HTR-8/SVneo (cell line): ENCODE data around the gene CFAP43.

ENCODE experiments used
- DNase-seq: peaks from one replicate; pipeline ENCODE4 v3.0.0; 2011; ENCODE audit warnings: low spot score, mixed read lengths; ENCODE audit not compliant: insufficient read length
- FAIRE-seq: peaks from 2 replicates; lab custom pipeline; 2011; peaks lifted over from hg19 to GRCh38; lab: Jason Lieb, UNC

Gene CFAP43

GRCh38 chr10:104104926-104105325 is 127.2 kb downstream of the CFAP43 start:
- no peak for DNase-seq
- FAIRE-seq, result no peak

- FAIRE-seq, result no peak
- DNase-seq, result no peak
Measured at GRCh38 chr10:104104418-104104817, 127.7 kb downstream of the CFAP43 start.

- no peak for FAIRE-seq
- DNase-seq, result no peak
Measured at GRCh38 chr10:104103956-104104355, 128.2 kb downstream of the CFAP43 start.

DNA sequence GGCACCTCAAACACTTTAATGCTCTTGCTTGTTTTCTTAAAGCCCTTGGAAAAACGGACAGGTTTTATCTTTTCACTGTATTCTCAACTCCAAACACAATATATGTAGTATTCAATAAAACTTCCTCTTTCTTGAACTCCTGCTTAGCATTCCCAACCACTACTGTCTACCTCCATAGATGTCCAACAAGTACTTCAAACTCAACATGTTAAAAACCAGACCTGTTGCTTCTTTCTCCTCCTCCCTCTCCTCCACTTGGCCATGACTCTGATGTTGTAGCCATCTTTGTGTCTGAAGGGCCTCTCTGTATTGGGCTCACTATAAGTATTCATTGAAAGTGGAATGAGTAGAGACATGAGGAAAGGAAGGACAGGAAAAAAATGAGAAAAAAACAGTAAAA is 130.3 kb downstream of the CFAP43 start:
- no peak for FAIRE-seq
- no peak for DNase-seq

DNA sequence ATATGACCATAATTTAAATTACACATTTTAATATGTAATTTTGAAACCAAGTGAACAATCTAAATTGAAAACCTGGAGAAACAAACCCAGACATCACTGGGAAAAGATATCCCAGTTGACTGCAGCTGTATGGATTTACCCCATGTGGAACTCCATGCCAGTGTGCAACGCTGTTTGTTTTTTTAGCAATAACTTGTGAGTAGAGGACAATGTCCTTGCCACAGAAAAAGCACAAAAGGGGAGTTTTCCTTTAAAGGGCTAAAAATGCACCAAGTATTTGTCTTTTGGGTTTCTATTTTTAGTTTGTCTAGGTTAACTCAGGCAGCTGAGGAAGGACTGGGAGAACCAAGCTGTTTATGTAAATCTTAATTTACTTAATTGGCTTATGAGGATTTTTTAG is 131.4 kb downstream of the CFAP43 start:
- DNase-seq, result no peak

DNA sequence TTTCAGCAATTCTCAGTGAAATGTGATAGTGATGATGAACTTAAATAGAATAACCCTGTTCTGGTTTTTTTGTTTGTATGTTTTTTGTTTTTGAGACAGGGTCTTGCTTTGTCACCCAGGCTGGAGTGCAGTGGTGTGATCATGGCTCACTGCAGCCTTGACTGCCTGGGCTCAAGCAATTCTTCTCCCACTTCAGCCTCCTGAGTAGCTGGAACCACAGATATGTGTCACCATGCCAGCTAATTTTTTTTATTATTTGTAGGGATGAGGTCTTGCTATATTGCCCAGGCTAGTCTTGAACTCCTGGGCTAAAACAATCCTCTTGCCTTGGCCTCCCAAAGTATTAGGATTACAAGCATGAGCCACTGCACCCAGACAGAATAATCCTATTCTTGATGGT is 132.2 kb downstream of the CFAP43 start:
- no peak for FAIRE-seq
- DNase-seq, result no peak

More for the DNA sequence above, 131.4 kb downstream of the CFAP43 start:
- FAIRE-seq, result no peak

GRCh38 chr10:104099269-104099668 is 132.9 kb downstream of the CFAP43 start:
- DNase-seq (no peak), FAIRE-seq (no peak)

- DNase-seq (no peak), FAIRE-seq (no peak)
Measured at GRCh38 chr10:104098358-104098925, 133.7 kb downstream of the CFAP43 start.

GRCh38 chr10:104096692-104097091 is 135.5 kb downstream of the CFAP43 start:
- DNase-seq (no peak), FAIRE-seq (no peak)

DNA sequence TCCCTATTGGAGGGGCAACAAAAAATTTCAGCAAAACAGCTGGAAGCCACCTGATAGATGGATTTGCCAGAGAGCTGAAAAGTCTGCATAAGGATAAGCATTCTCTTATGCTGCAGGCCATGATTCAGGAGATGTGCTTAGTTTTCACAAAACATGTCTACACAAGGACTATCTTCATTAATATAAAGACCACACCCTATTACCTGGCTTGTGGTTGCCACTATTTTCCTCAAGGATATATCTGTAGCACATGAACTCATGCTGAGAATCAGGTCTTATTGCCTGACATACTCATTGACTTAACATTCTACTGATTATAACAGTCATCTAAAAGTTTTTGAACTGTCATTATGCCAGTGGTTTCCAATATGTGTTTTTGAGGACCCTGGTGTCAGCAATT is 139.4 kb downstream of the CFAP43 start:
- FAIRE-seq, result no peak
- DNase-seq, result no peak

GRCh38 chr10:104090611-104091010 is 141.6 kb downstream of the CFAP43 start:
- DNase-seq (no peak), FAIRE-seq (no peak)

DNA sequence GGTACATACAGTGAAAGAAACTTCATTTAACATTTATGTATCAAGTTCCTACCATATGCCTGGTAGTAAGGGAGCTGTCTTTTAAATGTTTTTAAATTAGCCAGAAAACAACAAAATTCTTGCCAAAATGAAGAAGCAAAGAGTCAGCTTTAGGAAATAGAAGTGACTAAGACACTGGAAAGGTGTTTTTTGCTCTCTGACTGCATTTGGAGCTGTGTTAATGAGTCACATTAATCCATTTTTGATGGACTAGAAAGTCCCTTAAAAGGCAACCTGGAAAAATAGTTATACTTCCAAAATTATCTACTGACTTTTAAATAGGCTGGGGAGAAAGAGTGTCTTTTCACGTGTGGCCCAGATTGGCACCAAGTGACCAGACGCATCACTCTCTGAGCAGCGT is 142.5 kb downstream of the CFAP43 start:
- FAIRE-seq (no peak), DNase-seq (no peak)

- no peak for FAIRE-seq
- DNase-seq, result no peak
Measured at GRCh38 chr10:104088239-104088638, 143.9 kb downstream of the CFAP43 start.

- no peak for FAIRE-seq
- DNase-seq, result no peak
Measured at GRCh38 chr10:104085801-104086400, 146.3 kb downstream of the CFAP43 start, which contains the start of gene COL17A1. Gene COL17A1 (minus strand): TSS chr10:104085880. CDS start chr10:104080673, 5,207 bp downstream.

GRCh38 chr10:104084482-104085142 is 147.6 kb downstream of the CFAP43 start:
- DNase-seq (no peak), FAIRE-seq (no peak)

DNA sequence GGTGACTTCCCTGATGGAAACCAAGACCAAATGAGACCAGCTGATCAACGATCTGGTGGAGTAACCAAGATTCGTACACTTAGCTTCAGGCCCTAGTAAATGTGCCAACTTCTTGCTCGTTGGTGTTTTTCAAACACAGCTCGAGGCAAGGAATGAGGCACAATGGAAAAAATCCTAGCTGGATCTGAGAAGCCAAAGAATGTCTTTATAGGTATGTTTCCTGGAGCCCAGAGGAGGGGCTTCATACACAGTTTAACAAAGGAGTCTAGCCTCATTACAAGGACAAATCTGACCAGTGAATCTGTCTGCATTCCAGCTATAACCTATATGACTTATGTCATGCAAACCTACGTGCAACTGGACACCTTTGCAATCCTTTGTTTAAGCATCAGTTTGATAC is 150.2 kb downstream of the CFAP43 start:
- DNase-seq (no peak), FAIRE-seq (no peak)

GRCh38 chr10:104080762-104081161 is 151.4 kb downstream of the CFAP43 start:
- DNase-seq (peak; percentile 26), FAIRE-seq (no peak)
